Parathyroid adenoma (tissue), 2 donors: Measurements from ENCODE around the gene RBM41.

Experiments used
- H2AFZ ChIP-seq: fragments of 300-600 bp; sonication (generic); one replicate; pipeline ENCODE4 v1.7.0; 2017; ENCODE audit warnings: antibody characterized with exemption, mild to moderate bottlenecking
- H3K27ac ChIP-seq: fragments of 300-600 bp; sonication (generic); one replicate; pipeline ENCODE4 v1.7.0; 2017
- H3K27me3 ChIP-seq: fragments of 300-600 bp; sonication (generic); one replicate; pipeline ENCODE4 v1.7.0; 2017; ENCODE audit warnings: low read length; ENCODE audit not compliant: control insufficient read depth, insufficient read depth
- H3K36me3 ChIP-seq: fragments of 300-600 bp; sonication (generic); one replicate; pipeline ENCODE4 v1.7.0; 2017; ENCODE audit warnings: low read length; ENCODE audit not compliant: control insufficient read depth, insufficient read depth
- H3K4me1 ChIP-seq: fragments of 300-600 bp; sonication (generic); one replicate; pipeline ENCODE4 v1.7.0; 2017; ENCODE audit warnings: control low read depth
- H3K4me2 ChIP-seq: fragments of 300-600 bp; sonication (generic); one replicate; pipeline ENCODE4 v1.7.0; 2017; ENCODE audit warnings: low read length
- H3K4me3 ChIP-seq: fragments of 300-600 bp; sonication (generic); one replicate; pipeline ENCODE4 v1.7.0; 2017; ENCODE audit warnings: low read depth, low read length
- H3K79me2 ChIP-seq: fragments of 300-600 bp; sonication (generic); one replicate; pipeline ENCODE4 v1.7.0; 2017; ENCODE audit warnings: control low read depth
- H3K9ac ChIP-seq: fragments of 300-600 bp; sonication (generic); one replicate; pipeline ENCODE4 v1.7.0; 2017; ENCODE audit warnings: mild to moderate bottlenecking
- H3K9me3 ChIP-seq: fragments of 300-600 bp; sonication (generic); one replicate; pipeline ENCODE4 v1.7.0; 2017; ENCODE audit warnings: low read length; ENCODE audit not compliant: control insufficient read depth
- CTCF ChIP-seq: fragments of 300-600 bp; sonication (generic); IDR thresholded peaks from one replicate; pipeline ENCODE4 v1.7.0; 2017; ENCODE audit warnings: antibody characterized with exemption, mild to moderate bottlenecking
- donor health status: primary hyperparathyroidism.

The RBM41 gene

GRCh38 chrX:107050195-107050709 is 68.4 kb downstream of the RBM41 start:
- Histone ChIP-seq H3K27me3 (no peaks in the 10 kb centered on the region), H3K4me1 (no peaks in the 10 kb centered on the region), H2AFZ (no peak overlapping the region), H3K27ac (no peak overlapping the region), H3K4me3 (no peak overlapping the region), H3K36me3 (no peaks in the 10 kb centered on the region), H3K79me2 (no peaks in the 10 kb centered on the region), H3K9ac (no peak overlapping the region), H3K4me2 (no peak overlapping the region), H3K9me3 (no peaks in the 10 kb centered on the region)
- TF ChIP-seq CTCF = no peak

- H3K4me2 ChIP-seq = no peak overlapping the region
- no peaks in the 10 kb centered on the region for H3K4me1 ChIP-seq
- H3K9me3 ChIP-seq = no peaks in the 10 kb centered on the region
- no peaks in the 10 kb centered on the region for H3K79me2 ChIP-seq
- H3K27ac ChIP-seq = no peak overlapping the region
- no peaks in the 10 kb centered on the region for H3K27me3 ChIP-seq
- no peak overlapping the region for H3K4me3 ChIP-seq
- no peak overlapping the region for H2AFZ ChIP-seq
- no peaks in the 10 kb centered on the region for H3K36me3 ChIP-seq
- no peak for TF ChIP-seq CTCF
- H3K9ac ChIP-seq = no peak overlapping the region
Measured at GRCh38 chrX:107047622-107048021, 71.0 kb downstream of the RBM41 start.

- Histone ChIP-seq H3K27me3 (no peaks in the 10 kb centered on the region), H2AFZ (no peak overlapping the region), H3K36me3 (no peaks in the 10 kb centered on the region), H3K79me2 (no peaks in the 10 kb centered on the region), H3K4me1 (no peaks in the 10 kb centered on the region), H3K27ac (no peak overlapping the region), H3K4me3 (no peak overlapping the region), H3K9ac (no peak overlapping the region), H3K9me3 (no peaks in the 10 kb centered on the region), H3K4me2 (no peak overlapping the region)
- TF ChIP-seq CTCF = no peak
Measured at GRCh38 chrX:107029752-107030151, 88.9 kb downstream of the RBM41 start.

GRCh38 chrX:107025545-107025944 is 93.1 kb downstream of the RBM41 start:
- no peaks in the 10 kb centered on the region for H3K9me3 ChIP-seq
- H2AFZ ChIP-seq = no peak overlapping the region
- peak; percentile 34 for TF ChIP-seq CTCF
- no peak overlapping the region for H3K9ac ChIP-seq
- H3K27ac ChIP-seq = no peak overlapping the region
- no peaks in the 10 kb centered on the region for H3K27me3 ChIP-seq
- no peak overlapping the region for H3K4me2 ChIP-seq
- H3K4me1 ChIP-seq = no peaks in the 10 kb centered on the region
- H3K79me2 ChIP-seq = no peaks in the 10 kb centered on the region
- H3K36me3 ChIP-seq = no peaks in the 10 kb centered on the region
- H3K4me3 ChIP-seq = no peak overlapping the region

GRCh38 chrX:107014936-107015335 is 103.7 kb downstream of the RBM41 start:
- TF ChIP-seq CTCF = no peak
- Histone ChIP-seq H2AFZ (no peak overlapping the region), H3K79me2 (no peaks in the 10 kb centered on the region), H3K27me3 (no peaks in the 10 kb centered on the region), H3K4me1 (no peaks in the 10 kb centered on the region), H3K4me3 (no peak overlapping the region), H3K9me3 (no peaks in the 10 kb centered on the region), H3K36me3 (no peaks in the 10 kb centered on the region), H3K27ac (no peak overlapping the region), H3K9ac (no peak overlapping the region), H3K4me2 (no peak overlapping the region)
